Myometrial cell (primary cell): Measurements from ENCODE around the gene CERS2. TPM values are rescaled to one million over a fixed set of nuclear protein-coding genes. Genes with fewer than 3 reads are reported as not detected.

Experiments
- total RNA-seq: library from RNA; depleted of rRNA; stranded (reverse); fragments of >200 nt; gene quantifications from 2 replicates; pipeline ENCODE4 v1.2.3, GENCODE V29; 2015

CERS2 gene
- 113 and 140 TPM in 2 replicates for total RNA-seq

GRCh38 chr1:150974580-150975478 is at the start of gene CERS2:
Gene CERS2 (minus strand): TSS chr1:150974835. CDS start chr1:150969090, 5,745 bp downstream.

GRCh38 chr1:151008244-151009205 is 33.9 kb upstream of the CERS2 start, which contains the start of gene PRUNE1:
Gene PRUNE1 (plus strand): TSS chr1:151008449. CDS start chr1:151008633, 184 bp downstream.

GRCh38 chr1:151006327-151007052 is 31.9 kb upstream of the CERS2 start, which contains the start of gene MINDY1:
Gene MINDY1 (minus strand): TSS chr1:151006902. CDS start chr1:151002617, 4,285 bp downstream.

GRCh38 chr1:150981805-150982712 is 7.4 kb upstream of the CERS2 start, which contains the start of gene ANXA9:
Gene ANXA9 (plus strand): TSS chr1:150982292. CDS start chr1:150983106, 814 bp downstream.

GRCh38 chr1:150926097-150926741 is 48.4 kb downstream of the CERS2 start, which contains the start of gene SETDB1:
Gene SETDB1 (plus strand): TSS chr1:150926363. CDS start chr1:150927715, 1,352 bp downstream.

Other genes starting within 250 kb of the CERS2 start
- gene CTSS, start 209.1 kb downstream of the CERS2 start, total RNA-seq = 0.29 and 1.2 TPM in 2 replicates
- 74.1 and 82.6 TPM in 2 replicates for gene CTSK, start 166.6 kb downstream of the CERS2 start, total RNA-seq
- 31.4 and 42.7 TPM in 2 replicates for gene ARNT, start 98.2 kb downstream of the CERS2 start, total RNA-seq
- gene CTXND2, start 87.7 kb downstream of the CERS2 start, total RNA-seq = not detected in 2 replicates
- gene SETDB1, start 48.5 kb downstream of the CERS2 start, total RNA-seq = 15.1 and 16.7 TPM in 2 replicates
- gene ANXA9, start 7.5 kb upstream of the CERS2 start, total RNA-seq = 1.2 and 1.4 TPM in 2 replicates
- gene MINDY1, start 32.1 kb upstream of the CERS2 start, total RNA-seq = 12.9 and 17.9 TPM in 2 replicates
- gene PRUNE1, start 33.6 kb upstream of the CERS2 start, total RNA-seq = 4.4 and 6.6 TPM in 2 replicates
- not detected in 2 replicates for gene BNIPL, start 61.8 kb upstream of the CERS2 start, total RNA-seq
- 1.9 and 2.6 TPM in 2 replicates for gene C1orf56, start 72.9 kb upstream of the CERS2 start, total RNA-seq
- gene CDC42SE1, start 84.8 kb upstream of the CERS2 start, total RNA-seq = 34.0 and 42.4 TPM in 2 replicates
- gene MLLT11, start 85.6 kb upstream of the CERS2 start, total RNA-seq = 11.5 and 13.5 TPM in 2 replicates
- 11.9 and 14.4 TPM in 2 replicates for gene GABPB2, start 95.9 kb upstream of the CERS2 start, total RNA-seq
- gene SEMA6C, start 171.8 kb upstream of the CERS2 start, total RNA-seq = 1.4 and 3.4 TPM in 2 replicates
- gene TNFAIP8L2, start 181.8 kb upstream of the CERS2 start, total RNA-seq = not detected in 2 replicates
- gene LYSMD1, start 191.1 kb upstream of the CERS2 start, total RNA-seq = 4.9 and 8.3 TPM in 2 replicates
- gene SCNM1, start 191.3 kb upstream of the CERS2 start, total RNA-seq = 18.6 and 29.1 TPM in 2 replicates
- not detected in 2 replicates for gene TMOD4, start 201.1 kb upstream of the CERS2 start, total RNA-seq
- gene VPS72, start 215.4 kb upstream of the CERS2 start, total RNA-seq = 47.3 and 58.8 TPM in 2 replicates
- gene PIP5K1A, start 223.7 kb upstream of the CERS2 start, total RNA-seq = 55.3 and 69.5 TPM in 2 replicates